Raji (cell line): ENCODE measurements around the gene ZCCHC2.

ENCODE experiments used
- POLR2A ChIP-seq: IDR thresholded peaks from 2 replicates; pipeline ENCODE4 v1.6.1; 2011; ENCODE audit warnings: low read depth, low read length, control low read depth; ENCODE audit not compliant: insufficient read depth

The ZCCHC2 gene

GRCh38 chr18:62523255-62523588 lies 397 bp downstream of the ZCCHC2 start:
- no peak for TF ChIP-seq POLR2A

GRCh38 chr18:62523631-62524439 lies 1.0 kb downstream of the ZCCHC2 start:
- 0 out of 2 replicates have a peak, but pooled peaks have one; percentile 1 for TF ChIP-seq POLR2A

GRCh38 chr18:62524440-62525200 lies 1.8 kb downstream of the ZCCHC2 start:
- TF ChIP-seq POLR2A = peak; percentile 50

- no peak for TF ChIP-seq POLR2A
Observed at GRCh38 chr18:62525608-62526007, 2.8 kb downstream of the ZCCHC2 start.

- TF ChIP-seq POLR2A = peak; percentile 80
Observed at GRCh38 chr18:62526098-62527025, 3.5 kb downstream of the ZCCHC2 start.

GRCh38 chr18:62529597-62529996 lies 6.8 kb downstream of the ZCCHC2 start:
- no peak for TF ChIP-seq POLR2A

- TF ChIP-seq POLR2A = no peak
Observed at GRCh38 chr18:62531078-62531477, 8.3 kb downstream of the ZCCHC2 start.

- no peak for TF ChIP-seq POLR2A
Observed at GRCh38 chr18:62531931-62532330, 9.1 kb downstream of the ZCCHC2 start.

- TF ChIP-seq POLR2A = no peak
Observed at GRCh38 chr18:62536005-62536404, 13.2 kb downstream of the ZCCHC2 start.

GRCh38 chr18:62537042-62537894 lies 14.4 kb downstream of the ZCCHC2 start:
- no peak for TF ChIP-seq POLR2A

- TF ChIP-seq POLR2A = no peak
Observed at GRCh38 chr18:62537946-62538345, 15.1 kb downstream of the ZCCHC2 start.

GRCh38 chr18:62538881-62539280 lies 16.1 kb downstream of the ZCCHC2 start:
- TF ChIP-seq POLR2A = no peak

- TF ChIP-seq POLR2A = no peak
Observed at GRCh38 chr18:62539284-62540165, 16.7 kb downstream of the ZCCHC2 start.
